ENCODE results near the gene HES3. TPM values are rescaled to one million over a fixed set of nuclear protein-coding genes. Genes with fewer than 3 reads are reported as not detected.

The HES3 gene, protein sequence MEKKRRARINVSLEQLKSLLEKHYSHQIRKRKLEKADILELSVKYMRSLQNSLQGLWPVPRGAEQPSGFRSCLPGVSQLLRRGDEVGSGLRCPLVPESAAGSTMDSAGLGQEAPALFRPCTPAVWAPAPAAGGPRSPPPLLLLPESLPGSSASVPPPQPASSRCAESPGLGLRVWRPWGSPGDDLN
- total RNA-seq, result not detected

DNA sequence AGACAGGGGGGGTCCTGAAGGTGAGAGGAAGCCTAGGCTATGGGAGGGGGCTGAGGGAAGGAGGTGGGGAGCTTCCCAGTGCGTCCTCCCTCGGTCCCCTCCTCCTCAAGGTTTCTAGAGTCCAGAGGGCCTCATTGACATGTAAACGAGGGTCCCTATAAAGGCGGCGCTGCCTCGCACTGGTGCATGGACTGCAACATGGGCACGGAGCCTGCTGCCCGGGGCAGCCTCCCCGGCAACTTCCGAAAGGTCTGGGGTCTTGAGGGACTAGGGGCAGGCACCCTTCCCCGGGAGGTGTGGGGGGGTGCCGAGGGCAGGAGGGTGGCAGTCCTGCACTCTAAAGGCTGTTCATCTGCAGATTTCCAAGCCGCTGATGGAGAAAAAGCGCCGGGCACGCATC, at the start of gene HES3:
HES3 (plus strand) TSS at position 187 of the 400 bp plus-strand sequence; CDS start at position 374, 187 bp downstream.
- Histone ChIP-seq H3K27me3 (peaks cover 57 to 83% (median 63%) of the 10 kb centered on the region in 3 donors), H3K27ac (no peak within 1 kb of the TSS), H3K4me1 (peaks cover 3 to 8% of the 10 kb centered on the region in 2 donors), H3K9me3 (no peaks in the 10 kb centered on the region), H3K4me3 (no peak within 1 kb of the TSS), H3K36me3 (no peaks in the 10 kb centered on the region)
- no peak for TF ChIP-seq POLR2A (IDR thresholded peaks at IDR 0.05)
- TF ChIP-seq, protein P1, sequence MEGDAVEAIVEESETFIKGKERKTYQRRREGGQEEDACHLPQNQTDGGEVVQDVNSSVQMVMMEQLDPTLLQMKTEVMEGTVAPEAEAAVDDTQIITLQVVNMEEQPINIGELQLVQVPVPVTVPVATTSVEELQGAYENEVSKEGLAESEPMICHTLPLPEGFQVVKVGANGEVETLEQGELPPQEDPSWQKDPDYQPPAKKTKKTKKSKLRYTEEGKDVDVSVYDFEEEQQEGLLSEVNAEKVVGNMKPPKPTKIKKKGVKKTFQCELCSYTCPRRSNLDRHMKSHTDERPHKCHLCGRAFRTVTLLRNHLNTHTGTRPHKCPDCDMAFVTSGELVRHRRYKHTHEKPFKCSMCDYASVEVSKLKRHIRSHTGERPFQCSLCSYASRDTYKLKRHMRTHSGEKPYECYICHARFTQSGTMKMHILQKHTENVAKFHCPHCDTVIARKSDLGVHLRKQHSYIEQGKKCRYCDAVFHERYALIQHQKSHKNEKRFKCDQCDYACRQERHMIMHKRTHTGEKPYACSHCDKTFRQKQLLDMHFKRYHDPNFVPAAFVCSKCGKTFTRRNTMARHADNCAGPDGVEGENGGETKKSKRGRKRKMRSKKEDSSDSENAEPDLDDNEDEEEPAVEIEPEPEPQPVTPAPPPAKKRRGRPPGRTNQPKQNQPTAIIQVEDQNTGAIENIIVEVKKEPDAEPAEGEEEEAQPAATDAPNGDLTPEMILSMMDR (IDR thresholded peaks at IDR 0.05 in 4 of 5, conservative IDR thresholded peaks at IDR 0.05 in 1 of 5), result no peak
- in situ Hi-C loops (cut with MboI; ENCODE audit: low sequenced_read_pairs in 4 of 4), result loop anchor here in 3 of 4 donors (10.0 to 25.0 kb wide), 3 partner anchors 101 to 168 kb away; partner anchors contain the start of genes ESPN (in 1 of the 3) and HES2 (in 1 of the 3)
- DNase-seq (no peak), ATAC-seq (no peak)
- intact Hi-C loops (cut with DNase I; ENCODE audit: low total_unique reads), result loop anchor here (2.0 kb wide), 1 partner anchor 35 kb away; no protein-coding TSS in a partner anchor

DNA sequence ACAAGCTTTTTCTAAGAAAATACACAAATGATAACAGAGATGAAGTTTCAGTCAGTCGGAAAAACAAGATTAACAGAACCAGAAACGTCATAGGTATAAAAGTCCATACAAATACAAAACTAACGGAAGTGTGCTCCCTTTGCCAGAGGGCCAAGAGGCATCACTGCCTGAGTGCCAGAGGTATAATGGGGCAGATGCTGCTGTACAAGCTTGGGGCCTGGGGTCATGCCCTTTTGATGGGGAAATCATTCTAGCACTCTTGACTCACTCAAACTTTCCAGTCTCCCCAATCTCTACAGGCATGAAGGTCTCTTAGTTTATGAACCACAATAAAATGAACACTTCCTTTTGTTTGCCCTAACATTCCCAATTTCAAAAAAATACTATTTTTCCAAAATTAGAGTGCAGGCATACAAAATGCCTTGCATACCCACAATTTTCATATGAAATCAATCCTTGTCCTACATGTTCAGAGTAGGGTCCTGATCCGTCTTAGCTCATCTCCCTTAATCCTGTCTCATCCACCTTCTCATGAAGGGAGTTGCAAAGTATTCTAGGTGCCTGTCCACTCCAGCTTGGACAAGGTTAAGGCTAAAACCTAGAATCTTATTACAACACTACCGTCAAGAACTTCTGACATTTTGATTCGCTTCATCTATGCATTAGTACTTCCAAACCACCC, 46.1 kb upstream of the HES3 start:
- no peak for TF ChIP-seq POLR2A (IDR thresholded peaks at IDR 0.05)
- TF ChIP-seq, protein P1 (IDR thresholded peaks at IDR 0.05 in 4 of 5, conservative IDR thresholded peaks at IDR 0.05 in 1 of 5), result no peak
- no peaks in the 10 kb centered on the region for H3K9me3 ChIP-seq
- peak overlapping the region in 1 of 4 donors; percentile 82 for H3K27ac ChIP-seq
- DNase-seq (no peak), ATAC-seq (no peak)
- peak overlapping the region; percentile 78 to 96 (median 91) for H3K4me3 ChIP-seq
- no peaks in the 10 kb centered on the region for H3K27me3 ChIP-seq
- peaks cover 13 to 21% of the 10 kb centered on the region in 2 donors for H3K4me1 ChIP-seq
- intact Hi-C loops (cut with DNase I; ENCODE audit: low total_unique reads), result loop anchor here (2.0 kb wide), 1 partner anchor 39 kb away; no protein-coding TSS in a partner anchor
- H3K36me3 ChIP-seq, result peaks cover 2 to 40% of the 10 kb centered on the region in 2 donors
- in situ Hi-C loops (cut with MboI; ENCODE audit: low sequenced_read_pairs in 4 of 4), result no loop called here

DNA sequence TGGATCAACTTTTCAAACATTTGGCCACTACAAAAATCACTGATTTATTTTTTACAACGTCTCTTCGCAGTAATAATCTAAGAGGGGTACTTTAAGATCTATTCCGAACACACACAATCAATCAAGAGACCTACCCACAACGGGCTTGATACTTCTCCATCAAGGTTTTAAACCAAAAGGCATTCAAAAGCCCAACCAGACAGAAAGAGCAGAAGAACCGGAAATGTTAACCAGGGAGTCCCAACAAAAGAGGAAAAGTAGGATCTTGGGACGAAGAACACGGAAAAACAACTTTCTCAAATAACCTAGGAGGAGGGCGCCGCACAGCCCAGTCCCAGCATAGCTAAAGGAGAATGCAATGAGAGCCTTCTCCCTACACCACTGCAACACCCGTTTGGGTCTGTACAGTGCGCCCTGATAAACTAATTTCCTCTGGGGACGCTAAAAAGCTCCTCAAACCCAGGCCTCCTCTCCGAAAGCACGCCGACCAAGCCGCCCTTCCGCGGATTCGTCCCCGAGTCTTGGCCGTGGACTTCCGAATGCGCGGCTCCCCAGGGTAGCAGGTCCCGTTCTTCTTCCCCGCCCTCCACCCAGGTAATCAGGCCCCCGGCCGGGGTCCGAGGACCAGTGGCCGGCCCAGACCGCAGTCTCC, 45.2 kb upstream of the HES3 start:
- peak overlapping the region; percentile 78 to 96 (median 91) for H3K4me3 ChIP-seq
- in situ Hi-C loops (cut with MboI; ENCODE audit: low sequenced_read_pairs in 4 of 4), result no loop called here
- no peak for DNase-seq
- H3K27ac ChIP-seq, result peak overlapping the region; percentile 82 to 84 (median 83)
- ATAC-seq, result peak; percentile 7 to 15
- intact Hi-C loops (cut with DNase I; ENCODE audit: low total_unique reads), result loop anchor here (1.0 to 2.0 kb wide), 3 partner anchors 38 to 206 kb away; partner anchors contain the start of genes ACOT7 and NPHP4
- no peaks in the 10 kb centered on the region for H3K9me3 ChIP-seq
- H3K36me3 ChIP-seq, result peaks cover 2 to 31% of the 10 kb centered on the region in 2 donors
- H3K27me3 ChIP-seq, result no peaks in the 10 kb centered on the region
- TF ChIP-seq, protein P1 (IDR thresholded peaks at IDR 0.05 in 4 of 5, conservative IDR thresholded peaks at IDR 0.05 in 1 of 5), result no peak
- TF ChIP-seq POLR2A (IDR thresholded peaks at IDR 0.05), result no peak
- H3K4me1 ChIP-seq, result peaks cover 13 to 21% of the 10 kb centered on the region in 2 donors

DNA sequence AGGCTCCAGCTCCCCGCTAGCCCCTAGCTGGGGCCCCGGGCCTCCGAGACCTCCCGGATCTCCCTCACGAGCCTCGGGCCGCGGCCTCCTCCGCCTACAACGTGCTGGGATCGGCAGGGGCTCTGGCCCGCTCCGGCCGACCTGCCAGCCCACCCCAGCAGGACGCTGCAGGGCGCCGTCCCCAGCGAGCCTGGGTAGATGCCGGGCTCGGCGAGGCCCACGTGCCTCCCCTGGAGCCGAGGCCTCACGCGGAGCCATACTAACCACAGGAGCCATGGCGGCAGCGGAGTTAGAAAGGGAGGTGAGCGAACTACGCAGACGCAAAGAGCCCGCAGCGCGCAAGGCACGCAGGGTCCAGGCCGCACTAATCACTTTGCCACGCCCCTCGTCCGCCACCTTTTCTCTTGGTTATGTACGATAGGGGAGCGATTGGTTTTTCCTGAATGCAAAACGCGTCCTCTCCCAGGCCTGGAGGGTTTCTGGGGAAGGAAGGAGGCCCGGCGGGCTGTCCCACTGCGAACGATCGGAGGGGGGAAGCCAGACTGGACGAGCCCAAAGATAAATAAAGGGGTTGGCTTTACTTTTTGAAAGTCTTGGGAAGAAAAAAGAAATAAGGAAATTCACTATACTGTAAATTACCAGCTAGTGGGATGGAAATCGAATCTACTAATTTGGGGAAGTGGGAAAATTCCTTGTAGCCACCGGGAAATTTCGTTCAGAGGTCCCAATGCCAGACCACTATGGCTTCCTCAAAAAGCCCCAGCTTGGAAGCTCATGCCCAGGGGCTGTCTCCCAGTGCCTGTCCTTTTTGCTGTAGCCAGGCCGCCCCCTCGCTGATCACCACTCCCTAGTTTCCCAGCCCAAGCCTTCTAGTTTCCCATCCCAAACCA, 44.4 kb upstream of the HES3 start, which contains the start of gene RPL22:
RPL22 (minus strand) TSS at position 298 of the 890 bp plus-strand sequence; CDS start at position 276, 22 bp downstream.
- peak; percentile 98 to 100 for ATAC-seq
- intact Hi-C loops (cut with DNase I; ENCODE audit: low total_unique reads) (loop anchor here (1.0 to 2.0 kb wide), 3 partner anchors 37 to 207 kb away; partner anchors contain the start of genes ACOT7 and NPHP4), in situ Hi-C loops (cut with MboI; ENCODE audit: low sequenced_read_pairs in 4 of 4) (no loop called here)
- no peaks in the 10 kb centered on the region for H3K9me3 ChIP-seq
- peaks cover 0 to 23% of the 10 kb centered on the region in 2 donors for H3K36me3 ChIP-seq
- peaks cover 13 to 21% of the 10 kb centered on the region in 2 donors for H3K4me1 ChIP-seq
- peak within 1 kb of the TSS; percentile 78 to 96 (median 91) for H3K4me3 ChIP-seq
- peak within 1 kb of the TSS; percentile 82 to 84 (median 83) for H3K27ac ChIP-seq
- DNase-seq, result peak; percentile 97 to 98
- H3K27me3 ChIP-seq, result no peaks in the 10 kb centered on the region
- TF ChIP-seq, protein P1 (IDR thresholded peaks at IDR 0.05 in 4 of 5, conservative IDR thresholded peaks at IDR 0.05 in 1 of 5), result peak in 1 of 5 experiments; percentile 12
- TF ChIP-seq POLR2A (IDR thresholded peaks at IDR 0.05), result peak; percentile 64 to 69
